CD4-positive, alpha-beta T cell treated with Interleukin-1 beta for 1 hour (primary cell): Measurements from ENCODE around the gene GFOD1.
"Not testable (repeated sequence)": the region's sequence is repeated elsewhere in the genome, so short reads cannot be mapped to it uniquely, and the experiment has no call there.

ENCODE experiments used
- DNase-seq, 2 donors: peaks; one replicate each; pipeline ENCODE4 v3.0.0-alpha.2; 2020 to 2022

The GFOD1 gene

GRCh38 chr6:13438126-13438525, 49.3 kb downstream of the GFOD1 start:
- DNase-seq, result no peak

GRCh38 chr6:13437218-13437996, 50.0 kb downstream of the GFOD1 start:
- no peak for DNase-seq

GRCh38 chr6:13436399-13437217, 50.8 kb downstream of the GFOD1 start:
- no peak for DNase-seq

- no peak for DNase-seq
Measured at GRCh38 chr6:13435477-13436246, 51.7 kb downstream of the GFOD1 start.

- no peak for DNase-seq
Measured at GRCh38 chr6:13434777-13435176, 52.6 kb downstream of the GFOD1 start.

- DNase-seq, result not testable (repeated sequence)
Measured at GRCh38 chr6:13434135-13434775, 53.1 kb downstream of the GFOD1 start.

GRCh38 chr6:13433709-13434121, 53.7 kb downstream of the GFOD1 start:
- DNase-seq, result no peak

GRCh38 chr6:13432526-13433184, 54.7 kb downstream of the GFOD1 start:
- DNase-seq, result no peak

GRCh38 chr6:13431861-13432465, 55.4 kb downstream of the GFOD1 start:
- DNase-seq, result no peak

GRCh38 chr6:13431059-13431656, 56.2 kb downstream of the GFOD1 start:
- no peak for DNase-seq

- DNase-seq, result no peak
Measured at GRCh38 chr6:13429406-13429753, 58.0 kb downstream of the GFOD1 start.

- DNase-seq, result no peak
Measured at GRCh38 chr6:13428583-13429405, 58.6 kb downstream of the GFOD1 start.

- peak; percentile 75 to 80 for DNase-seq
Measured at GRCh38 chr6:13427801-13428582, 59.4 kb downstream of the GFOD1 start.

GRCh38 chr6:13427316-13427715, 60.1 kb downstream of the GFOD1 start:
- no peak for DNase-seq

- no peak for DNase-seq
Measured at GRCh38 chr6:13425943-13426931, 61.2 kb downstream of the GFOD1 start.

GRCh38 chr6:13425270-13425873, 62.0 kb downstream of the GFOD1 start:
- no peak for DNase-seq

- DNase-seq, result no peak
Measured at GRCh38 chr6:13423252-13423651, 64.1 kb downstream of the GFOD1 start.

- DNase-seq, result no peak
Measured at GRCh38 chr6:13422681-13423221, 64.6 kb downstream of the GFOD1 start.
